H4 (cell line): ENCODE results near the gene METTL23. TPM values are rescaled to one million over a fixed set of nuclear protein-coding genes. Genes with fewer than 3 reads are reported as not detected.
A peak's percentile ranks its signal among the peaks of the same experiment; 100 is the strongest.
"Not testable (repeated sequence)": the region's sequence is repeated elsewhere in the genome, so short reads cannot be mapped to it uniquely, and the experiment has no call there.

Experiments used
- DNase-seq: peaks from one replicate; pipeline ENCODE4 v3.0.0-alpha.2; 2015; ENCODE audit warnings: low spot score
- total RNA-seq: library from RNA; depleted of rRNA; stranded (reverse); fragments of >200 nt; shearing (Covaris generic); gene quantifications from 2 replicates; pipeline ENCODE4 v1.2.3, GENCODE V29; 2014

The METTL23 gene
- total RNA-seq, 1 experiment from 2014 or later, result 77.5 TPM

GRCh38 chr17:76713765-76714164 lies 12.9 kb upstream of the METTL23 start:
- DNase-seq, result no peak

- no peak for DNase-seq
Observed at GRCh38 chr17:76714336-76714735, 12.3 kb upstream of the METTL23 start.

GRCh38 chr17:76714822-76715495 lies 11.7 kb upstream of the METTL23 start:
- DNase-seq, result peak; percentile 49

GRCh38 chr17:76715496-76715830 lies 11.2 kb upstream of the METTL23 start:
- DNase-seq, result no peak

GRCh38 chr17:76716146-76716838 lies 10.3 kb upstream of the METTL23 start:
- peak; percentile 100 for DNase-seq

GRCh38 chr17:76716839-76717215 lies 9.8 kb upstream of the METTL23 start:
- DNase-seq, result peak; percentile 80

- no peak for DNase-seq
Observed at GRCh38 chr17:76718516-76718915, 8.1 kb upstream of the METTL23 start.

GRCh38 chr17:76720211-76720610 lies 6.4 kb upstream of the METTL23 start:
- no peak for DNase-seq

- DNase-seq, result no peak
Observed at GRCh38 chr17:76720941-76721340, 5.7 kb upstream of the METTL23 start.

- DNase-seq, result no peak
Observed at GRCh38 chr17:76721463-76721862, 5.2 kb upstream of the METTL23 start.

GRCh38 chr17:76722279-76722678 lies 4.4 kb upstream of the METTL23 start:
- no peak for DNase-seq

- not testable (repeated sequence) for DNase-seq
Observed at GRCh38 chr17:76722977-76723376, 3.7 kb upstream of the METTL23 start.

GRCh38 chr17:76723812-76724211 lies 2.8 kb upstream of the METTL23 start:
- no peak for DNase-seq

GRCh38 chr17:76725580-76726230 lies 934 bp upstream of the METTL23 start:
- peak; percentile 37 for DNase-seq

- peak; percentile 96 for DNase-seq
Observed at GRCh38 chr17:76726231-76726775, 336 bp upstream of the METTL23 start, which contains the start of gene JMJD6. TSS of gene JMJD6 (minus strand) at chr17:76726606. CDS start at chr17:76726475, 131 bp downstream.

GRCh38 chr17:76727745-76728456 lies 1.3 kb downstream of the METTL23 start:
- DNase-seq, result no peak

- DNase-seq, result not testable (repeated sequence)
Observed at GRCh38 chr17:76731800-76732733, 5.4 kb downstream of the METTL23 start.

- no peak for DNase-seq
Observed at GRCh38 chr17:76732734-76733617, 6.3 kb downstream of the METTL23 start.

- no peak for DNase-seq
Observed at GRCh38 chr17:76733618-76733957, 6.9 kb downstream of the METTL23 start.
